HG02943 (cell line): Measurements from ENCODE around the gene ZEB2.

Source experiments
- ATAC-seq: cut with Tn5 transposase; IDR thresholded peaks from one replicate; pipeline ENCODE4 v1.9.1; 2021; ENCODE audit warnings: mild to moderate bottlenecking, low read depth, moderate library complexity; ENCODE audit not compliant: unreplicated experiment

ZEB2 gene

DNA sequence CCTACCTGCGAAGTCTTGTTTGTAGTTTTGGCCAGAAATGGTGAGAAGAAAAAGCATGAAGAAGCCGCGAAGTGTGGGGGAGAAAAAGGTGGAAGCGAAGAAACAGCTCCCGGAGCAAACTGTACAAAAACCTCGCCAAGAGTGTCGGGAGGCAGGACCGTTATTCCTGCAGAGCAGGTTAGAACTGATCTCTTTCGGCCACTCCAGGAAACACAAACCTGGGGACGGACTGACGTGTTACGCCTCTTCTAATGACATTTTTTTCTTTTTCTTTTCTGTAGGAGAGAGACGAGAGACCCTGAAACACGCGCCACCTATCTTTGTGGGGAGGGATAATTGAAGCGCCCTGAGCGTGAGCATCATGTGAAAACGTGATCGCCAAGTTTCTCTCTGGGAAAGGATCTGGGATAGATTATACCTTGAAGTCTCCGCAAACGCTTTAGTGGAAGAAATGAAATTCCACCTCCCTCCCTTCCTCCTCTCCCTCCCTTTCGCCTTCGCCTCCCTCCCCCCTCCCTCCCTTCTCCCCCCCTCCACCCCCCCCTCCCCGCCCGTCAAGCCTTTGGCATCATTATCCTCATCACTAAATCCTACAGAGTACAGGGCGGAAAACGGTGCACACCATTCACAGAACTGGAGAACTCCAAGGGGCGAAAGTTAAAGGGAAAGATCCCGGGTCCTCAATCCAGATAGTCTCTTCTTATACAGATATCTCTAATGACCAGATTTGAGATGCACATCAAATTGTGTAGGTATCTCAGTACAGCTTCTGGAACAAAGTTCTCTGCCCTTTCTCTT is at the start of gene ZEB2:
ZEB2 (minus strand) TSS at position 186 of the 798 bp plus-strand sequence. CDS start 2,769 bp downstream, outside the sequence.
- no peak for ATAC-seq

GRCh38 chr2:144567745-144568144 is 47.8 kb upstream of the ZEB2 start:
- no peak for ATAC-seq

- no peak for ATAC-seq
Observed at GRCh38 chr2:144566448-144566847, 46.5 kb upstream of the ZEB2 start.

DNA sequence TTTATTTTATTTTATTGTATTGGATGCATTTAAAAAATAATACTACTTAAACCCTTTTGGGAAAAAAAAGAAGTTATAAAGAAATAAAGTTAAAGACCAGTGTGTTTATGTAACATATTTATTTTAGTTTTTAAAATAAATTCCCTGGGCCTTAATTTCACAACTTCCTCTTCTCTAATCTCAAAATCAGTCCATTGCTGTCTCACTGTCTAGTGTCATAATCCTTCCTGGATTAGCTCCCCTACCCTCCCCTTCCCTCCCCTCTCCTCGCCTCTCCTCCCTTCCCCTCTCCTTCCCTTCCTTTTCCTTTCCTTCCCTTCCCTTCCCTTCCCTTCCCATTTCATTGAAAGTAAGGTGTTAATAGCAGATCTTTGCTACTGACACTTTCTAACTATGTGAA is 40.3 kb upstream of the ZEB2 start:
- ATAC-seq = no peak

DNA sequence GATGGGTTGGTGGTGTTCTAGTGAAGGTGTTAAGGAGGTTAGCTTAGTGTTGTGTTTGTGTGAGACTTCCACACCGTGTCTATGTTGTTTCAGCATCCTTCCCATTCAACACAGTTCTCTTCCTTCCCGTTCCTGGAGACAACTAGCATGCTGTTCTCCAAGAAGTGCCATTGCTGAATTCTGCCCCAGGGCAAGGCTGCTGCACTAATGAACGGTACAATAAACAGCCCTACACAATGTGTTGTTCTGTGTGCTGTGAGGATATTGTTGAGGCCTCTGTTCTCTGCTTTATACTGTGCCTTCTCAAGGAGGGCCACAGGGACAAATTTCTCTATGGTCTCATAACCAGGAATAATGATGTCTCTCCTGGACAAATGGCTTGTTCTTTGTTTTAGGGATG is 39.8 kb upstream of the ZEB2 start:
- ATAC-seq = no peak

DNA sequence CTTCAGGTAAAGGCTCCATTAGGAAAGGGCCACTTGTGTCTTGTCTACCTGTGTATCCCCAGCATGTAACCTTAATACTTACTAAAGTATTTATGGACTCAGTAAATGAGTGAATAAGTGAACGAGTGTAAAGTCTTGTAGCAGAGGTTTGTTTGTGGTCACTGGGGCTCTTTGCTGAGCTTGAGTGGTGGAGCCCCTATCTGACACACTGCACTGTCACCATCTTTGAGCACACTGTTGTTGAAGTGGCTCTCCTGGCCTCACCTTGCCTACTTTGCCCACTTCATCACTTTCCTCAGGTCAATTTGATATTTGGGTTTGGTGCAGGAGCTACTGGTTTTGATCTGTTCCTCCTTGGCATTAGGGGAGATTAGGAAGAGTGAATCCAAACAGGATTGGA is 39.3 kb upstream of the ZEB2 start:
- no peak for ATAC-seq

GRCh38 chr2:144554492-144555210 is 34.7 kb upstream of the ZEB2 start:
- ATAC-seq = no peak

- no peak for ATAC-seq
Observed at GRCh38 chr2:144553379-144553778, 33.5 kb upstream of the ZEB2 start.

DNA sequence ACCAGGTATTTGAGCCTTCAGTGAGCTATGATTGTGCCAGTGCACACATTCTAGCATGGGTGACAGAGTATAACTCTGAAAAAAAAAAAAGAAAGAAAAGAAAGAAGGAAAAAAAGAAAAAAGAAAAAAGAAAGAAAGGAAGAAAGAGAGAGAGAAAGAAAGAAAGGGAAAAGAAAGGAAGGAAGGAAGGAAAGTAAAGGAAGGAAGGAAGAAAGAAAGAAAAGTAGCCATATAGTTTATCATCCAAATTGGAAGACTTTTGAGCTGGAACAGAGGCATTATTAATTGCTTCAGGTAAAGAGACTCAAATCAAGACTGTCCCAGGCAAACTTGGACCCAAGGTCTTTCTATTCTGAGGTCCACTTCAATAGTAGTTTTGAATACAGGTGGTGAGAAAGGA is 32.9 kb upstream of the ZEB2 start:
- no peak for ATAC-seq

GRCh38 chr2:144550911-144551310 is 31.0 kb upstream of the ZEB2 start:
- ATAC-seq = no peak

GRCh38 chr2:144550084-144550483 is 30.2 kb upstream of the ZEB2 start:
- no peak for ATAC-seq

DNA sequence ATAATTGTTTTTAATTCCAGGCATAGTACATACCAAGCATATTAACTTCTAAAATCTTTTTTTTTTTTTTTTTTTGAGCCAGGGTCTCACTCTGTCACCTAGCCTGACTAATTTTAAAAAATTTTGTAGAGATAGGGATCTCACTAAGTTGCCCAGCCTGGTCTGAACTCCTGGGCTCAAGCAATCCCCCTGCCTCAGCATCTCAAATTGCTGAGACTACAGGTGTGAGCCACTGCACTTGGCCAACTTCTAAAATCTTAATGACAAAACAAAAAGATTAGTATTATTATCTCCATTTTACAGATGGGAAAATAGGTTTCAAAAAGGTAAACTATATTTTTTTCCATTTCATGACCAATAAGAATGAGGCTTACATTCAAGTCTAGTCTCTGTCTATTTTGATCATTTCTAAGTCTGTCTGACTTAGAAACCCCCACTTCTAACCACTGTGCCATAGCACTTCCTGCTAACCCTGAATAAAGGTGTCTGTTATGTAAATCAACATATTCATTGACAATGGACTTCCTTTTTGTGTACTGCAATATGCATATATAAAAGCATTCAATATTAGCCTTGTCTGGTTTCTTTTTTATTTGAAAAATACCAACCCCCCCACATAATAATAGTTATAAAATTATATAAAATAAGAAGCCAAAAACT is 28.7 kb upstream of the ZEB2 start:
- ATAC-seq = peak; percentile 76

- no peak for ATAC-seq
Observed at GRCh38 chr2:144548088-144548487, 28.2 kb upstream of the ZEB2 start.

DNA sequence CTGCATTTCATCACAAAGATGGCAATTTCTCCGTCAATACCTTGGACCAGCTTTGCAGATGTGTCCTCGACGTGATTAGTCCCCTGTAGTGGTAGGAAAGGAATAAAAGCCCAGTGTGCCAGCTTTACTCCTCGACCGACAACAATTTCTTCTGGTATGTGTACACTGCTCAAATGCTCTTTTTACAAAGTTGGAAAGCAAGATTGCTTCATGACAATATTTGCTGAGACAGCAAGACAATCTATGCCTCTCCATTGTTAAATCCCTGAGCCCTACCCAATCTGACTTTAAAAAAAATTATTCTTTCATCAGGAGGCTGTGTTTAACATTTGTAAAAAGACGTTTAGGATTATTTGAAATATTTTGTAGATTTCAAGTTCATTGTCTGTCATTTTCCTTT is 27.6 kb upstream of the ZEB2 start:
- ATAC-seq = no peak

- no peak for ATAC-seq
Observed at GRCh38 chr2:144546933-144547332, 27.0 kb upstream of the ZEB2 start.

DNA sequence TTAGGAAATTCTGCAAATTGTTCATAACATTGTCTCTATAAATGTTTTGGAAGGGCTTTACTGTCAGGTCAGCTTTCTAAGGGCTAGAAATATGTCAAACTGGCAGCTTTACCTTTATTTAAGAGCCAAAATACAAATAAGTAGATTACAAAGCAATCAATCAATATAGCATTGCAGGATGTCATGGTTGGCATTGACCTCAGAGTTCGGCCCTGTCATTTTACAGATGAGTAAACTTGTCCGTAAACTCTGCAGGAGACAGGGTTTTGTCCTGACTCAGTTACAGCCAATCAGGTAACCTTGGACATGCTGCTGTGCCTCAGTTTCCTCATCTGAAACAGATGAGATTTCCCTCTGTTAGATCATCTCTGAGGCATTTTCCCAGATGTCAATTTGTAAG is 25.9 kb upstream of the ZEB2 start:
- no peak for ATAC-seq

GRCh38 chr2:144544053-144544452 is 24.1 kb upstream of the ZEB2 start:
- ATAC-seq = no peak

GRCh38 chr2:144541396-144541795 is 21.5 kb upstream of the ZEB2 start:
- ATAC-seq = no peak

- ATAC-seq = no peak
Observed at GRCh38 chr2:144539289-144539782, 19.4 kb upstream of the ZEB2 start.

GRCh38 chr2:144535300-144535699 is 15.4 kb upstream of the ZEB2 start:
- no peak for ATAC-seq

GRCh38 chr2:144533221-144533620 is 13.3 kb upstream of the ZEB2 start:
- no peak for ATAC-seq
